Measurements from ENCODE around the gene CD8B. TPM values are rescaled to one million over a fixed set of nuclear protein-coding genes. Genes with fewer than 3 reads are reported as not detected.
"Not testable (repeated sequence)": the region's sequence is repeated elsewhere in the genome, so short reads cannot be mapped to it uniquely, and the experiment has no call there.

The CD8B gene
- total RNA-seq, 1 experiment from 2014 or later = not detected

DNA sequence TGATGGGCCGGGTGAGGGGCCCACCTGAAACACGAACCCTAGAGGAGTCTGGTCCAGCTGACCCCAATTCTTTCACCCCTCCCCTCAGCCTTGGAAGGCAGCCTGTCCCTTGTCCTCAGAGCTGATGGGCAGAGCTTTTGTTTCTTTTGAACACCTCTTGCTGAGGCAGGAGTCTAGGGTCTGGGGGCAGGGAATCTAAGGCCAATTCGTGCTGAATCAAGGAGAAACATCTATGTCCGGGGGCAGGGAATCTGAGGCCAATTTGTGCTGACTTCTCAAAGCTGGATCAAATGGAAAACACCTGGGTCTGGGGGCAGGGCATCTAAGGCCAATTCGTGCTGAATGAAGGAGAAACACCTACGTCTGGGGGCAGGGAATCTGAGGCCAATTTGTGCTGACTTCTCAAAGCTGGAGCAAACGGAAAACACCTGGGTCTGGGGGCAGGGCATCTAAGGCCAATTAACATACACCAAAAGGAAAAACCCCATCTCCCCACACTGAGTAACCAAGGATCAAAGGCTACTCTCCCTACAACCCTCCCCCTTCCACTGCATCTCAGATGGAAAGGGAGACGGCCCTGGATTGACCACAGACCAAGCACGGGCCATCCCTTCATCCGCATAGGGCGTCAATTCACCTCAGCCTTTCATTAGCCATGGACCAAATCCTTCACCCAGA is 21.7 kb downstream of the CD8B start:
- not testable (repeated sequence) for DNase-seq, H3K36me3 ChIP-seq, H3K9me3 ChIP-seq, H3K4me3 ChIP-seq, H3K27me3 ChIP-seq

DNA sequence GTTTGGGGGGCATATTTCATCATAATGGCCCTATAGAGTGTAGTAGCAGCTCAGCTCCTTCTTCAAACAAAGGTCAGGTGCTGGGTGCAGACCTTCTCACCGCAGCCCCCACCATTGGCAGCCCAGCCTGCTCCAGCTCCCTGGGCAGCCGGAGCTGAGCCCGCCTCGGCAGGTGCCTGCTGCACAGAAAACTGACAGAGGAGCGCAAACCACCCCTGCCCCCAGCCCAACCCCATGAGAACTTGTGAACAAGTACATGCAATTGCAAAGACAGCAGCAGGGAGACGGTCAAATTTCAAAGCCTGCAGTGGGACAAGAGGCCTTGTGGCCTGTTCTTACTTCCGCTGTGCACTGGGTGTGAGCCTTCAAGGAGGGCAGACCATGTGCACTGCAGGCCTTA is 22.2 kb downstream of the CD8B start:
- not testable (repeated sequence) for H3K36me3 ChIP-seq, H3K9me3 ChIP-seq, DNase-seq, H3K4me3 ChIP-seq, H3K27me3 ChIP-seq

DNA sequence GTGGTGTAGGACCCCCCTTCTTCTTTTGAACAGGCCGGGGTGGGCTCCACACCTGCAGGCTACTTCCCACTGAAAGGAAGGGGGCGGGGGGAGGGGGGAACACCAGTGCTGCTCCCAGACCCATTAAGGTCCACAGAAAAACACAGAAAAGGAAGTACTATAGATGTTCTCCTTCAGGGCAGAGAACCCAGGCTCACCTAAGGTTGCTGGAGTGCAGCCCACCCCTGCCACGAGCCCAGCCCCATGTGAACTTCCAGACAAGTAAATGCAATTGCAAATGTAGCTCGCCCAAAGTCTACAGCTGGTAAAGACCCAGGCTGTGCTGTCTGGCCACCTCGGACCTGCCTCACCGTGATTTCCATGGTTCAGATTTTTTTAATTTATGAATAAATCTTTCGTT is 24.0 kb downstream of the CD8B start:
- not testable (repeated sequence) for H3K9me3 ChIP-seq, H3K4me3 ChIP-seq, DNase-seq, H3K36me3 ChIP-seq, H3K27me3 ChIP-seq

DNA sequence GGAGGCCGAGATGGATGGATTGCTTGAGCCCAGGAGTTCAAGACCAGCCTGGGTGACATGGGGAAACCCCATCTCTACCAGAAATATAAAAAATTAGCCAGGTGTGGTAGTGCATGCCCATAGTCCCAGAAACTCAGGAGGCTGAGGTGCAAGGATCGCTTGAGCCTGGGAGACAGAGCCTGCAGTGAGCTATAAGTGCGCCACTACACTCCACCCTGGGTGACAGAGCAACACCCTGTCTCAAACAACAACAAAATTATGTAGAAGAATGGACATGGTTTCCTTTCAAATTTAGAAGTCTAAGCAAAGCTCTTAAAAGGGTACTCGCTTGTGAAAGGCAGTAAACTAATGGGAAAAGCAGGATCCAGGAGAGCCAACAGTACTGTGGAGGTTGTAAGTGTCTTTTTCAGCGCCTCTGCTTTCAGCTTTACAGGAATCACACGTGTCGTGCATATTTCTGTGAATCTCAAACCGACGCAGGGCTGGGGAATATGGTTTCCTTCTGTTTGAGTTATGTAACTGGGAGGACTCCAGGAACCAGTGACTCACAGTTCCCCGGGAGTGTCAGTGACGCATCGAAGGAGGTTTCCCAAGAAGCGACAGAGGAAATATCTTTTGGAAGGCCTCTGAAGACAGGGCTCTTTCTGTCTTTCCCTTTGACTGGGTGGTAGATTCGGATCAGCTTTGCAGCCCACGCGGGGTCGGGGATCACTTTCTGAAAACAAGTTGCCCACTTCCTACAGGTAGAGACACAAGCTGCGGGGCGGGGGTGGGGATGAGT is 24.6 kb downstream of the CD8B start:
- H3K4me3 ChIP-seq, H3K9me3 ChIP-seq, H3K27me3 ChIP-seq, H3K36me3 ChIP-seq: not testable (repeated sequence)
- peak; percentile 80 for DNase-seq

GRCh38 chr2:86835548-86835889 is 26.2 kb downstream of the CD8B start:
- H3K27me3 ChIP-seq = not testable (repeated sequence)

DNA sequence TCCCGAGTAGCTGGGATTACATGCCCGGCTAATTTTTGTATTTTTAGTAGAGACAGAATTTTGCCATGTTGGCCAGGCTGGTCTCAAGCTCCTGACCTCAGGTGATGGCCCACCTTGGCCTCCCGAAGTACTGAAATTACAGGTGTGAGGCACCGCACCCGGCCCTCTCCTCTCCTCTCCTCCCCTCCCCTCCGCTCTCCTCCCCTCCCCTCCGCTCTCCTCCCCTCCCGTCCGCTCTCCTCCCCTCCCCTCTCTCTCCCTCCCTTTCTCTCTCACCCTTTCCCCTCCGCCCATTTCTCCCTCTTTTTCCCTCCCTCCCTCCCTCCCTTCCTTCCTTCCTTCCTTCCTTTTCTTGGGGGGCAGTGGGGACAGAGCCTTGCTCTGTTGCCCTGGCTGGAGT is 28.4 kb downstream of the CD8B start:
- Histone ChIP-seq H3K4me3 (no peak overlapping the region), H3K36me3 (no peaks in the 10 kb centered on the region), H3K9me3 (no peaks in the 10 kb centered on the region), H3K27me3 (no peaks in the 10 kb centered on the region)
- DNase-seq = no peak

More at GRCh38 chr2:86835548-86835889, 26.2 kb downstream of the CD8B start:
- H3K4me3 ChIP-seq, H3K36me3 ChIP-seq, H3K9me3 ChIP-seq, DNase-seq: not testable (repeated sequence)

DNA sequence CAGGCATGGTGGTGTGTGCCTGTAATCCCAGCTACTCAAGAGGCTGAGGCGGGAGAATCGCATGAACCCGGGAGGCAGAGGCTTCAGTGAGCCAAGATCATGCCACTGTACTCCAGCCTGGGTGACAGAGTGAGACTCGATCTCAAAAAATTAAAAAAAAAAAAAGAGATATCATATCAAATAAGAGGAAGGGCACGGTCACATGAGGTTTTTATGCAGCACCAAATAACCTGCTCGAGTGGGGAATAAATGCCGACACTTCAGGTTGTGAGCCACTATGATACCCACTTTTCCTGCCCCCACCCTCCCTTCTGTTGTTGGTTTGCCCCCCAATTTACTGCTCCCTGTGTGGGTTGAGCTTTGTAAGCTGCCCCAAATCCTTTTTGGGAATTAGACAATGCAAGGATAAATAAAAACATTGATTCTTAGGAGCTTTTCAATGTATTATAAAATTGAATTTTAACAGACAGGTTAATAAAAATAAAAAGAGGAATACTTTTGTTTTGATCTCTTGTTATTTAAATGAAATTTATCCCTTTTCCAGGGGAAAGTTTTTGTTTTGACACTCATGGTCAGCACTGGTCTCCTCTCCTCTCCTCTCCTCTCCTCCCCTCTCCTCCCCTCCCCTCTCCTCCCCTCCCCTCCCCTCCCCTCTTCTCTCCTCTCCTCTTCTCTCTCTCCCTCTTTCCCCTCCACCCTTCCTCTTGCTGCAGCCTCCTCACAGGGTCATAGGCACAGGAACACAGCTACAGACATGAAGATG is 29.2 kb downstream of the CD8B start:
- DNase-seq = no peak
- no peak overlapping the region for H3K4me3 ChIP-seq
- H3K36me3 ChIP-seq = no peaks in the 10 kb centered on the region
- no peaks in the 10 kb centered on the region for H3K27me3 ChIP-seq
- H3K9me3 ChIP-seq = no peaks in the 10 kb centered on the region

GRCh38 chr2:86831537-86831936 is 30.1 kb downstream of the CD8B start:
- Histone ChIP-seq H3K9me3 (no peaks in the 10 kb centered on the region), H3K36me3 (no peaks in the 10 kb centered on the region), H3K27me3 (no peaks in the 10 kb centered on the region), H3K4me3 (0 out of 2 replicates have a peak overlapping the region, but pooled peaks have one; percentile 7)
- DNase-seq = no peak

DNA sequence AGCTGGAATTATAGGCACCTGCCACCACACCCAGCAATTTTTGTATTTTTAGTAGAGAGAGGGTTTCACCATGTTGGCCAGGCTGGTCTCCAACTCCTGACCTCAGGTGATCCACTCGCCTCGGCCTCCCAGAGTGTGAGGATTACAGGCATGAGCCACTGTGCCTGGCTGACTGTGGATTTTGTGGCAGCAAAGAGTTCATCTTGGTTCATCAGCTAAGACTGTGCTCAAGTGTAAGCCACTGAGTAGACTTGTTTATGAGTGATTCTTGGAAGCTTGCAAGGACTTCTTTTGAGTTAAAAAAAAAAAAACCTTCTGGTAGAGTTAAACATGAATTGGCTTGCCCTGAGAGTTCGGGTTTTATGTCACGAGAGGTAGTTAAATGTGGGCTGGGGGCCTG is 34.7 kb downstream of the CD8B start:
- Histone ChIP-seq H3K9me3 (no peaks in the 10 kb centered on the region), H3K36me3 (no peaks in the 10 kb centered on the region), H3K27me3 (no peaks in the 10 kb centered on the region), H3K4me3 (no peak overlapping the region)
- DNase-seq = no peak

- Histone ChIP-seq H3K9me3 (no peaks in the 10 kb centered on the region), H3K27me3 (no peaks in the 10 kb centered on the region), H3K36me3 (no peaks in the 10 kb centered on the region), H3K4me3 (no peak overlapping the region)
- no peak for DNase-seq
These were observed 35.8 kb downstream of the CD8B start for GRCh38 chr2:86825693-86826381.

GRCh38 chr2:86825036-86825692 is 36.5 kb downstream of the CD8B start:
- Histone ChIP-seq H3K4me3 (no peak overlapping the region), H3K9me3 (no peaks in the 10 kb centered on the region), H3K27me3 (no peaks in the 10 kb centered on the region), H3K36me3 (no peaks in the 10 kb centered on the region)
- DNase-seq = no peak

DNA sequence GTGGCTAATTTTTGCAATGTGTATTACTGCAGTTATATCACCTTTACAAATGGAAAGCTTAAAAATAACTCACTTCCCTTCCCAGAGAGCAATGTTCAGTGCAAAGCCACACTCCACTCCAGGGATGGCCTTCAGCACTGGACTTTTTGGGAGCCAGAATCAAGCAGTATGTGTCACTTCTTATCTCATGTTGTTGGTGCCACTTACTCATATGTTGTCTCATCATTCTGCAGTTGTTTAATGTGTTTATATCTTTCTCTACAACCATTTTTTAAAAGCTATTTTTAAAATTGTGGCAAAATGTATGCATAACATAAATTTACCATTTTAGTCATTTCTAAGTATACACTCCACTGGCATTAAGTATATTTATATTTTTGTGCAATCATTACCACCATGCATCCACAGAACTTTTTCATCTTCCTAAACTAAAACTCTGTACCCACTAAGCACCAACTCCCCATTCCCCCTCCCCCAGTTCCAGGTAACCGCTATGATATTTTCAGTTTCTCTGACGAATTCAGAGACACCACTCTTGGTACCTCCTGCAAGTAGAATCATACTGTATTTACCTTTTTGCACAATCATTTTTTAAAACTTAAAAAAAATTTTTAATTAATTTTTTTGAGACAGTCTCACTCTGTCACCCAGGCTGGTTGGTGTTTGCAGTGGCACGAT is 38.9 kb downstream of the CD8B start:
- Histone ChIP-seq H3K36me3 (no peaks in the 10 kb centered on the region), H3K4me3 (no peak overlapping the region), H3K27me3 (no peaks in the 10 kb centered on the region), H3K9me3 (no peaks in the 10 kb centered on the region; the same call in 1 of the 2 replicates)
- DNase-seq = no peak

GRCh38 chr2:86821842-86822241 is 39.8 kb downstream of the CD8B start:
- Histone ChIP-seq H3K27me3 (no peaks in the 10 kb centered on the region), H3K9me3 (no peaks in the 10 kb centered on the region; the same call in 1 of the 2 replicates), H3K36me3 (no peaks in the 10 kb centered on the region), H3K4me3 (no peak overlapping the region)
- no peak for DNase-seq

DNA sequence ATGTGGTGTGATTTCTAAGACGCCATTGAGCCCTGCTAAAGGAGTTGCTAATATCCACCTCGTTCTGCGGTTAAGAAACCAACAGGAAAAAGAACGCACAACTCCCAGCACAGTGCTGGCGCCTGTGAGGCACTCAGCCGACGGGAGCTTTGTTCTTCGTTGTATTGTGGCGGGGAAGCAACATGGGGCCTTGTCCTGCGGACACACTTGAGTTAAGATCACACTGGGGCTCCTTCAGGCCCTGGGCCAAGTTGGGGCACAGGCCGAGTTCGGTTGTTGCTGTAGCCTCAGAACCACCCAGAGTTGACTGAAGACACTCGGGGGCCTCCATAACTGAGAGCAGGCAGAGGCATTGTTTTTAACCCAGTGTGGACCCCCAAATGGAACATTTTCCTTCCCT is 40.4 kb downstream of the CD8B start:
- Histone ChIP-seq H3K36me3 (no peaks in the 10 kb centered on the region), H3K9me3 (no peaks in the 10 kb centered on the region; the same call in 1 of the 2 replicates), H3K27me3 (no peaks in the 10 kb centered on the region), H3K4me3 (no peak overlapping the region)
- DNase-seq = no peak

DNA sequence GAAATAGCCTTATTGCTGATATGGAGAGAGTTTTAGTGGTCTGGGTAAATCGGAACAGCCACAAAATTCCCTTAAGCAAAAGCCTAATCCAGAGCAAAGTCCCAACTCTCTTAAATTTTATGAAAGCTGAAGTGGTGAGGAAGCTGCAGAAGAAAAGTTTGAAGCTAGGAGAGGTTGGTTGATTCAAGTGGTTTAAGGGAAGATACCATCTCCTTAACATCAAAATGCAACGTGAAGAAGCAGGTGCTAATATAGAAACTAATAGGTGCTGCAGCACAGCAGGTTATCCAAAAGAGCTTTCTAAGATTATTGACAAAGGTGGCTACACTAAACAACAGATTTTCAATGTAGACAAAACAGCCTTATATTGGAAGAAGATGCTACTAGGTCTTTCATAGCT is 42.7 kb downstream of the CD8B start:
- Histone ChIP-seq H3K27me3 (no peaks in the 10 kb centered on the region), H3K4me3 (no peak overlapping the region), H3K9me3 (no peaks in the 10 kb centered on the region; the same call in 1 of the 2 replicates), H3K36me3 (no peaks in the 10 kb centered on the region)
- no peak for DNase-seq
